ENCODE results near the gene CLDN19.

CLDN19 gene

GRCh38 chr1:42739753-42740700 is at the start of gene CLDN19:
TSS of gene CLDN19 (minus strand) at chr1:42740236. CDS start at chr1:42740063, 173 bp downstream.
- no peak for DNase-seq

GRCh38 chr1:42788021-42788420 is 48.0 kb upstream of the CLDN19 start:
- no peak for DNase-seq

GRCh38 chr1:42786097-42786496 is 46.1 kb upstream of the CLDN19 start:
- DNase-seq = no peak

GRCh38 chr1:42784946-42785693 is 45.1 kb upstream of the CLDN19 start, which contains the start of gene TMEM269:
TSS of gene TMEM269 (plus strand) at chr1:42784991. CDS start at chr1:42789894, 4,903 bp downstream.
- DNase-seq = peak in 3 of 4 experiments; percentile 6 to 42 (median 26)

- DNase-seq = no peak
Measured at GRCh38 chr1:42784547-42784945, 44.5 kb upstream of the CLDN19 start.

GRCh38 chr1:42783092-42783491 is 43.1 kb upstream of the CLDN19 start:
- no peak for DNase-seq

GRCh38 chr1:42780176-42780575 is 40.1 kb upstream of the CLDN19 start:
- no peak for DNase-seq

GRCh38 chr1:42779725-42780124 is 39.7 kb upstream of the CLDN19 start:
- DNase-seq = no peak

GRCh38 chr1:42777852-42778251 is 37.8 kb upstream of the CLDN19 start:
- no peak for DNase-seq

- DNase-seq = no peak
Measured at GRCh38 chr1:42776502-42776901, 36.5 kb upstream of the CLDN19 start.

GRCh38 chr1:42774928-42775526 is 35.0 kb upstream of the CLDN19 start:
- no peak for DNase-seq

GRCh38 chr1:42773420-42773819 is 33.4 kb upstream of the CLDN19 start:
- no peak for DNase-seq

GRCh38 chr1:42769811-42770210 is 29.8 kb upstream of the CLDN19 start:
- no peak for DNase-seq

- DNase-seq = no peak
Measured at GRCh38 chr1:42768172-42768571, 28.1 kb upstream of the CLDN19 start.

GRCh38 chr1:42767510-42768000 is 27.5 kb upstream of the CLDN19 start:
- DNase-seq = no peak

- DNase-seq = peak; percentile 97 to 99 (median 98)
Measured at GRCh38 chr1:42766741-42767509, 26.9 kb upstream of the CLDN19 start, which contains the start of the genes C1orf50 and P3H1. TSS of gene C1orf50 (plus strand) at chr1:42767249. CDS start at chr1:42767312, 63 bp downstream. TSS of gene P3H1 (minus strand) at chr1:42767028. CDS start at chr1:42766971, 57 bp downstream.

- peak in 2 of 4 experiments; percentile 31 to 48 for DNase-seq
Measured at GRCh38 chr1:42765832-42766740, 26.1 kb upstream of the CLDN19 start.

- no peak for DNase-seq
Measured at GRCh38 chr1:42765269-42765668, 25.2 kb upstream of the CLDN19 start.

- DNase-seq = no peak
Measured at GRCh38 chr1:42762269-42762668, 22.2 kb upstream of the CLDN19 start.

GRCh38 chr1:42761567-42761966 is 21.5 kb upstream of the CLDN19 start:
- DNase-seq = no peak

GRCh38 chr1:42759114-42759513 is 19.1 kb upstream of the CLDN19 start:
- no peak for DNase-seq

Measured in activated naive CD4-positive, alpha-beta T cell (primary cell).